IMR-90 (cell line): ENCODE data around the gene PLD4. TPM values are rescaled to one million over a fixed set of nuclear protein-coding genes. Genes with fewer than 3 reads are reported as not detected.

Experiments used
- ATAC-seq: fragments of 200-7000 bp; cut with Tn5 transposase; 2 replicates; pipeline ENCODE4 v1.9.1; 2020; ENCODE audit warnings: low read depth, mild to moderate bottlenecking, moderate library complexity
- BruUV-seq: library from RNA; stranded (reverse); fragments of 400-500 nt; replicated peaks from 2 replicates; lab custom pipeline; 2021; lab: Mats Ljungman, UMichigan
- CTCF ChIA-PET: fragments of 300-600 bp; formaldehyde crosslinking; extraction: SDS; loops from one replicate; lab custom pipeline; 2021; ENCODE audit warnings: antibody characterized with exemption; lab: Yijun Ruan, JAX
- POLR2A ChIA-PET: fragments of 300-600 bp; sonication (Branson Sonifier 250); formaldehyde crosslinking; loops from one replicate; lab custom pipeline; 2022; ENCODE audit warnings: antibody characterized with exemption; ENCODE audit not compliant: unreplicated experiment; lab: Charles Lee
- DNase-seq: peaks from one replicate; pipeline ENCODE4 v3.0.0; 2013
- H2AFZ ChIP-seq: replicated peaks from 2 replicates; pipeline ENCODE3; 2013; ENCODE audit warnings: low read length, mild to moderate bottlenecking; ENCODE audit not compliant: poor library complexity
- H2AK5ac ChIP-seq: 2 replicates; pipeline ENCODE4 v1.6.1; 2013; ENCODE audit warnings: low read depth, low read length, inconsistent platforms
- H2AK9ac ChIP-seq: replicated peaks from 2 replicates; pipeline ENCODE3; 2013; ENCODE audit warnings: mild to moderate bottlenecking, low read depth, low read length, moderate library complexity; ENCODE audit not compliant: poor library complexity
- H2BK120ac ChIP-seq: 2 replicates; pipeline ENCODE4 v1.6.1; 2013; ENCODE audit warnings: low read depth, low read length, inconsistent platforms
- H2BK15ac ChIP-seq: 3 replicates; pipeline ENCODE4 v1.6.1; 2013; ENCODE audit warnings: low read depth, low read length, inconsistent platforms
- H2BK20ac ChIP-seq: 2 replicates; pipeline ENCODE4 v1.6.1; 2013; ENCODE audit warnings: low read depth, mild to moderate bottlenecking, inconsistent platforms, low read length, moderate library complexity
- H2BK5ac ChIP-seq: 2 replicates; pipeline ENCODE4 v1.6.1; 2013; ENCODE audit warnings: mild to moderate bottlenecking, low read depth, low read length, inconsistent platforms; ENCODE audit not compliant: poor library complexity, severe bottlenecking
- H3K14ac ChIP-seq: replicated peaks from 2 replicates; pipeline ENCODE4 v1.6.1; 2013; ENCODE audit warnings: low read depth, low read length, inconsistent platforms
- H3K18ac ChIP-seq: 2 replicates; pipeline ENCODE4 v1.6.1; 2013; ENCODE audit warnings: low read depth, low read length, control low read depth
- H3K23ac ChIP-seq: 2 replicates; pipeline ENCODE4 v1.6.1; 2013; ENCODE audit warnings: low read depth, low read length, inconsistent platforms
- H3K27ac ChIP-seq: 2 replicates; pipeline ENCODE4 v1.5.1; 2013; ENCODE audit warnings: mild to moderate bottlenecking, control low read depth, low read length; ENCODE audit not compliant: insufficient read depth
- H3K27me3 ChIP-seq: 2 replicates; pipeline ENCODE4 v1.6.1; 2013; ENCODE audit warnings: low read length; ENCODE audit not compliant: control insufficient read depth, insufficient read depth
- H3K36me3 ChIP-seq: 2 replicates; pipeline ENCODE4 v1.6.1; 2013; ENCODE audit warnings: low read length, mixed read lengths; ENCODE audit not compliant: control insufficient read depth, insufficient read depth
- H3K4ac ChIP-seq: 2 replicates; pipeline ENCODE4 v1.6.1; 2013; ENCODE audit warnings: low read depth, low read length, inconsistent platforms
- H3K4me1 ChIP-seq: 2 replicates; pipeline ENCODE4 v1.6.1; 2013; ENCODE audit warnings: low read length, mixed read lengths; ENCODE audit not compliant: control insufficient read depth, insufficient read depth
- H3K4me2 ChIP-seq: 2 replicates; pipeline ENCODE4 v1.6.1; 2013; ENCODE audit warnings: low read depth, mild to moderate bottlenecking, control low read depth, low read length, moderate library complexity
- H3K4me3 ChIP-seq: 2 replicates; pipeline ENCODE4 v1.5.1; 2013; ENCODE audit warnings: low read depth, mild to moderate bottlenecking, control low read depth, low read length, moderate library complexity; ENCODE audit not compliant: insufficient read depth
- H3K56ac ChIP-seq: 2 replicates; pipeline ENCODE4 v1.6.1; 2013; ENCODE audit warnings: low read length, inconsistent platforms; ENCODE audit not compliant: insufficient read depth; ENCODE audit errors: extremely low read depth
- H3K79me1 ChIP-seq, 2 experiments: 2 replicates each; pipeline ENCODE4 v1.6.1; 2013; ENCODE audit warnings: low read length in 2 of 2, inconsistent platforms in 1 of 2, low read depth in 1 of 2
- H3K9ac ChIP-seq: 2 replicates; pipeline ENCODE4 v1.6.1; 2013; ENCODE audit warnings: low read depth, low read length, control low read depth
- H3K9me1 ChIP-seq: 2 replicates; pipeline ENCODE4 v1.6.1; 2013; ENCODE audit warnings: low read length, inconsistent platforms; ENCODE audit not compliant: insufficient read depth
- H3K9me3 ChIP-seq: 2 replicates; pipeline ENCODE4 v1.6.1; 2013; ENCODE audit warnings: low read length; ENCODE audit not compliant: control insufficient read depth, insufficient read depth
- H4K20me1 ChIP-seq: 2 replicates; pipeline ENCODE4 v1.6.1; 2013; ENCODE audit warnings: low read length, inconsistent platforms; ENCODE audit not compliant: insufficient read depth
- H4K5ac ChIP-seq: 2 replicates; pipeline ENCODE4 v1.6.1; 2013; ENCODE audit warnings: mild to moderate bottlenecking, low read depth, low read length, control low read depth
- H4K8ac ChIP-seq, 2 experiments: 2 replicates each; pipeline ENCODE4 v1.6.1; 2013; ENCODE audit warnings: low read depth in 2 of 2, low read length in 2 of 2, control low read depth in 1 of 2, inconsistent platforms in 1 of 2
- H4K91ac ChIP-seq: 2 replicates; pipeline ENCODE4 v1.6.1; 2013; ENCODE audit warnings: low read depth, low read length, inconsistent platforms; ENCODE audit not compliant: insufficient read depth
- BHLHE40 ChIP-seq: fragments of 150-350 bp; IDR thresholded peaks from 2 replicates; pipeline ENCODE4 v1.6.1; 2016; ENCODE audit warnings: mild to moderate bottlenecking, low read depth, low read length
- CEBPB ChIP-seq: IDR thresholded peaks from 2 replicates; pipeline ENCODE4 v1.6.1; 2012; ENCODE audit warnings: low read depth, low read length, improper control_type of control experiment
- CHD1 ChIP-seq: IDR thresholded peaks from 2 replicates; pipeline ENCODE4 v1.6.1; 2012; ENCODE audit warnings: low read depth, low read length, improper control_type of control experiment
- CTCF ChIP-seq: conservative IDR thresholded peaks from 2 replicates; pipeline ENCODE4 v1.5.1; 2012; ENCODE audit warnings: mild to moderate bottlenecking, low read depth, low read length, improper control_type of control experiment
- FOS ChIP-seq: fragments of 150-350 bp; IDR thresholded peaks from 2 replicates; pipeline ENCODE4 v1.6.1; 2016; ENCODE audit warnings: low read depth, low read length
- MAFK ChIP-seq: IDR thresholded peaks from 2 replicates; pipeline ENCODE4 v1.6.1; 2012; ENCODE audit warnings: low read depth, low read length, improper control_type of control experiment
- MAZ ChIP-seq: IDR thresholded peaks from 2 replicates; pipeline ENCODE4 v1.6.1; 2012; ENCODE audit warnings: low read depth, mild to moderate bottlenecking, low read length, improper control_type of control experiment, moderate library complexity, borderline replicate concordance
- MXI1 ChIP-seq: IDR thresholded peaks from 2 replicates; pipeline ENCODE4 v1.6.1; 2012; ENCODE audit warnings: low read depth, mild to moderate bottlenecking, low read length, moderate library complexity, borderline replicate concordance
- NFE2L2 ChIP-seq: fragments of 150-350 bp; IDR thresholded peaks from 2 replicates; pipeline ENCODE4 v1.6.1; 2016; ENCODE audit warnings: low read depth, mild to moderate bottlenecking, low read length
- POLR2A ChIP-seq: IDR thresholded peaks from 2 replicates; pipeline ENCODE4 v1.6.1; 2012; ENCODE audit warnings: mild to moderate bottlenecking, low read depth, low read length
- RCOR1 ChIP-seq: IDR thresholded peaks from 2 replicates; pipeline ENCODE4 v1.6.1; 2012; ENCODE audit warnings: mild to moderate bottlenecking, low read length, improper control_type of control experiment; ENCODE audit not compliant: insufficient replicate concordance
- RFX5 ChIP-seq: IDR thresholded peaks from 2 replicates; pipeline ENCODE4 v1.8.0; 2012; ENCODE audit warnings: low read depth, mild to moderate bottlenecking, low read length, moderate library complexity
- SMC3 ChIP-seq: fragments of 150-350 bp; IDR thresholded peaks from 2 replicates; pipeline ENCODE4 v1.6.1; 2016; ENCODE audit warnings: low read depth, mild to moderate bottlenecking, antibody characterized with exemption, low read length, moderate library complexity
- USF2 ChIP-seq: fragments of 150-350 bp; IDR thresholded peaks from 2 replicates; pipeline ENCODE4 v1.6.1; 2017; ENCODE audit warnings: mild to moderate bottlenecking, antibody characterized with exemption, low read length, low read depth
- WGBS, 2 experiments: methylation state at CpG; one replicate each; pipeline versions ENCODE4 v1.1.5 to v1.1.7; 2013; ENCODE audit warnings: missing lambda C conversion rate in 2 of 2; ENCODE audit not compliant: insufficient read length in 1 of 2; ENCODE audit errors: extremely low coverage in 2 of 2; 5-methylcytosine and 5-hydroxymethylcytosine counted together
- dilution Hi-C: fragments of 300-500 bp; cut with HindIII; formaldehyde crosslinking; loops from one replicate; pipeline ENCODE4 v1.14.3; 2018; ENCODE audit warnings: low sequenced_read_pairs; ENCODE audit not compliant: unreplicated experiment
- in situ Hi-C: fragments of 300-500 bp; cut with MboI; formaldehyde crosslinking; loops from 3 replicates; pipeline ENCODE4 v1.14.3; 2019; ENCODE audit warnings: low sequenced_read_pairs, inconsistent platforms, mixed read lengths
- intact Hi-C: fragments of 100-400 bp; cut with micrococcal nuclease; formaldehyde crosslinking; loops from 2 replicates; pipeline ENCODE4 v1.10.0; 2022
- polyA plus RNA-seq, 3 experiments: library from polyadenylated mRNA; depleted of rRNA; stranded (reverse); fragments of >200 nt; gene quantifications; 2 replicates each; pipeline ENCODE4 v1.2.3, GENCODE V29; 2012; ENCODE audit warnings: low replicate concordance in 1 of 3
- total RNA-seq: library from RNA; depleted of rRNA; stranded (reverse); fragments of >200 nt; gene quantifications from 2 replicates; pipeline ENCODE4 v1.2.3, GENCODE V29; 2012
- TF ChIP-seq, protein P1 (sequence below): fragments of 150-350 bp; IDR thresholded peaks from 2 replicates; pipeline ENCODE4 v1.6.1; 2016; ENCODE audit warnings: low read depth, mild to moderate bottlenecking, low read length, moderate library complexity, borderline replicate concordance

PLD4 gene
- total and polyA plus RNA-seq, 2 of the 4 experiments (the other 2 are of a cell fraction), result 0.05 TPM; not detected in 1

DNA sequence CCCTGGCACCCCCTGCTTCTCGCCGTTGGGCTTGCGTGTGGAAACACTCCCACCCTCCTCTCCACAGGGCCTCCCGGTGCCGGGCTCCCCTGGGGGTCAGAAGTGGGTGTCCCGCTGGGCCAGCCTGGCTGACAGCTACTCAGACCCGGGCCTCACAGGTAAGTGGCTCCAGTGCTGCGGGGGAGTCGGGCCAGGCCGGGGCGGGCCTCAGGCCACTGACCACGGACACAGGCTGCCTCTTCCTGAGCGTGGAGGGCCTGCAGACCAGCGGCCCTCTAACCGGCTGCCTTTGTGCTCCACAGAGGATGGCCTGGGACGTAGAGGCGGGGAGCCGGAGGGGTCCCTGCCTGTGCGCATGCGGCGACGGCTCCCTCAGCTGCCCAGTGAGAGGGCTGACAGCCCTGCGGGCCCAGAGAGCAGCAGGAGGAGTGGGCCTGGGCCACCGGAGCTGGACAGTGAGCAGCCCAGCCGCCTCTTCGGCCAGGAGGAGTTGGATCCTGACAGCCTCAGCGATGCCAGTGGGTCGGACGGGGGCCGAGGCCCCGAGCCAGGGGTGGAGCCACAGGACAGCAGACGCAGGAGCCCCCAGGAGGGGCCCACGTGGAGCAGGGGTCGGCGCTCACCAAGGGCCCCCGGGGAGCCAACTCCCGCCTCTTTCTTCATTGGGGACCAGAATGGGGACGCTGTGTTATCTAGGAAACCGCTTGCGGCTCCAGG lies 38.5 kb upstream of the PLD4 start:
- no peak for TF ChIP-seq CHD1
- TF ChIP-seq NFE2L2, result no peak
- TF ChIP-seq RFX5, result no peak
- no peak for TF ChIP-seq POLR2A
- TF ChIP-seq SMC3, result no peak
- no peak for TF ChIP-seq MXI1
- no peak for TF ChIP-seq MAFK
- TF ChIP-seq FOS, result no peak
- TF ChIP-seq, protein P1, sequence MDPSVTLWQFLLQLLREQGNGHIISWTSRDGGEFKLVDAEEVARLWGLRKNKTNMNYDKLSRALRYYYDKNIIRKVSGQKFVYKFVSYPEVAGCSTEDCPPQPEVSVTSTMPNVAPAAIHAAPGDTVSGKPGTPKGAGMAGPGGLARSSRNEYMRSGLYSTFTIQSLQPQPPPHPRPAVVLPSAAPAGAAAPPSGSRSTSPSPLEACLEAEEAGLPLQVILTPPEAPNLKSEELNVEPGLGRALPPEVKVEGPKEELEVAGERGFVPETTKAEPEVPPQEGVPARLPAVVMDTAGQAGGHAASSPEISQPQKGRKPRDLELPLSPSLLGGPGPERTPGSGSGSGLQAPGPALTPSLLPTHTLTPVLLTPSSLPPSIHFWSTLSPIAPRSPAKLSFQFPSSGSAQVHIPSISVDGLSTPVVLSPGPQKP, result no peak
- no peak for TF ChIP-seq CEBPB
- no peak for TF ChIP-seq RCOR1
- TF ChIP-seq MAZ, result no peak
- TF ChIP-seq USF2, result no peak
- TF ChIP-seq CTCF, result no peak
- no peak for TF ChIP-seq BHLHE40
- WGBS, 2 experiments, result 88% methylated on average over 23 of the region's 40 CpGs; no CpG with 5 or more reads in 1 of the 2 experiments
- Histone ChIP-seq H3K9me1 (0 out of 2 replicates have a peak, but pooled peaks cover 2% of the 10 kb centered on the region), H3K27ac (no peak overlapping the region), H2AK9ac (no peak overlapping the region), H3K79me1 (no peaks in the 10 kb centered on the region), H2BK5ac (no peak overlapping the region), H3K4ac (no peak overlapping the region), H3K23ac (no peak overlapping the region), H3K56ac (no peak overlapping the region), H3K18ac (no peak overlapping the region), H3K4me1 (no peaks in the 10 kb centered on the region), H4K5ac (no peak overlapping the region), H2AK5ac (no peak overlapping the region), H3K4me3 (no peak overlapping the region), H4K20me1 (no peaks in the 10 kb centered on the region), H3K27me3 (no peaks in the 10 kb centered on the region), H2BK20ac (no peak overlapping the region), H3K4me2 (no peak overlapping the region), H3K14ac (no peak overlapping the region), H3K36me3 (peaks cover 41% of the 10 kb centered on the region), H4K91ac (no peak overlapping the region), H2AFZ (no peak overlapping the region), H4K8ac (no peak overlapping the region), H3K9me3 (no peaks in the 10 kb centered on the region), H3K9ac (no peak overlapping the region), H2BK120ac (no peak overlapping the region), H2BK15ac (no peak overlapping the region)
- ChIA-PET CTCF (no interaction called here), POLR2A (no interaction called here)
- BruUV-seq, result no TSS peak
- in situ Hi-C loops (no loop called here), dilution Hi-C loops (no loop called here), intact Hi-C loops (no loop called here)
- ATAC-seq (no peak), DNase-seq (no peak)
